ENCODE measurements around the gene NAA35. TPM values are rescaled to one million over a fixed set of nuclear protein-coding genes. Genes with fewer than 3 reads are reported as not detected.
"Not testable (repeated sequence)": the region's sequence is repeated elsewhere in the genome, so short reads cannot be mapped to it uniquely, and the experiment has no call there.

The NAA35 gene
- total RNA-seq, 2 experiments from 2014 or later = 25.5 to 26.3 TPM

GRCh38 chr9:85964526-85964925 lies 23.6 kb downstream of the NAA35 start:
- intact Hi-C loops (cut with micrococcal nuclease) = no loop called here
- Mint-ChIP-seq H3K4me1 (ENCODE audit: low read depth) (no peaks in the 10 kb centered on the region), H3K9me3 (no peaks in the 10 kb centered on the region), H3K27me3 (no peaks in the 10 kb centered on the region), H3K4me3 (no peak overlapping the region), H3K36me3 (ENCODE audit: low read depth) (peaks cover 45% of the 10 kb centered on the region), H3K27ac (no peak overlapping the region)
- ATAC-seq (no peak), DNase-seq (no peak)
- CTCF ChIA-PET = no interaction called here
- POLR2A ChIA-PET = no interaction called here
- TF ChIP-seq CTCF (IDR thresholded peaks at IDR 0.05) = no peak

GRCh38 chr9:85964949-85965348 lies 24.0 kb downstream of the NAA35 start:
- no peak for TF ChIP-seq CTCF (IDR thresholded peaks at IDR 0.05)
- intact Hi-C loops (cut with micrococcal nuclease) = no loop called here
- Mint-ChIP-seq H3K27ac (no peak overlapping the region), H3K4me3 (no peak overlapping the region), H3K4me1 (ENCODE audit: low read depth) (no peaks in the 10 kb centered on the region), H3K27me3 (no peaks in the 10 kb centered on the region), H3K9me3 (no peaks in the 10 kb centered on the region), H3K36me3 (ENCODE audit: low read depth) (peaks cover 45% of the 10 kb centered on the region)
- ATAC-seq (no peak), DNase-seq (no peak)
- POLR2A ChIA-PET = no interaction called here
- CTCF ChIA-PET = no interaction called here

GRCh38 chr9:85969727-85970126 lies 28.8 kb downstream of the NAA35 start:
- CTCF ChIA-PET = no interaction called here
- intact Hi-C loops (cut with micrococcal nuclease) = no loop called here
- Mint-ChIP-seq H3K9me3 (no peaks in the 10 kb centered on the region), H3K4me1 (ENCODE audit: low read depth) (peaks cover 5% of the 10 kb centered on the region), H3K36me3 (ENCODE audit: low read depth) (peaks cover 43% of the 10 kb centered on the region), H3K4me3 (no peak overlapping the region), H3K27ac (no peak overlapping the region), H3K27me3 (no peaks in the 10 kb centered on the region)
- DNase-seq (no peak), ATAC-seq (no peak)
- TF ChIP-seq CTCF (IDR thresholded peaks at IDR 0.05) = no peak
- POLR2A ChIA-PET = no interaction called here

GRCh38 chr9:85971731-85972130 lies 30.8 kb downstream of the NAA35 start:
- no peaks in the 10 kb centered on the region for H3K9me3 Mint-ChIP-seq
- H3K4me3 Mint-ChIP-seq = no peak overlapping the region
- CTCF ChIA-PET = no interaction called here
- no peak for TF ChIP-seq CTCF (IDR thresholded peaks at IDR 0.05)
- H3K4me1 Mint-ChIP-seq (ENCODE audit: low read depth) = peaks cover 5% of the 10 kb centered on the region
- peaks cover 45% of the 10 kb centered on the region for H3K36me3 Mint-ChIP-seq (ENCODE audit: low read depth)
- intact Hi-C loops (cut with micrococcal nuclease) = no loop called here
- ATAC-seq (no peak), DNase-seq (no peak)
- no peak overlapping the region for H3K27ac Mint-ChIP-seq
- POLR2A ChIA-PET = interaction anchor here (0.6 kb wide), 1 partner anchor 270 kb away, joined by 3 read pairs; no protein-coding TSS in a partner anchor
- H3K27me3 Mint-ChIP-seq = no peaks in the 10 kb centered on the region

GRCh38 chr9:85973238-85973637 lies 32.3 kb downstream of the NAA35 start:
- DNase-seq = no peak
- peaks cover 5% of the 10 kb centered on the region for H3K4me1 Mint-ChIP-seq (ENCODE audit: low read depth)
- TF ChIP-seq CTCF (IDR thresholded peaks at IDR 0.05) = no peak
- ChIA-PET CTCF (no interaction called here), POLR2A (no interaction called here)
- H3K27ac Mint-ChIP-seq = no peak overlapping the region
- no peak overlapping the region for H3K4me3 Mint-ChIP-seq
- peaks cover 48% of the 10 kb centered on the region for H3K36me3 Mint-ChIP-seq (ENCODE audit: low read depth)
- H3K9me3 Mint-ChIP-seq = no peaks in the 10 kb centered on the region
- intact Hi-C loops (cut with micrococcal nuclease) = no loop called here
- peak; percentile 53 for ATAC-seq
- no peaks in the 10 kb centered on the region for H3K27me3 Mint-ChIP-seq

GRCh38 chr9:85974055-85974547 lies 33.2 kb downstream of the NAA35 start:
- H3K9me3 Mint-ChIP-seq; intact Hi-C loops (cut with micrococcal nuclease); H3K4me3 Mint-ChIP-seq; POLR2A ChIA-PET; DNase-seq; ATAC-seq; H3K27me3 Mint-ChIP-seq; CTCF ChIA-PET; H3K4me1 Mint-ChIP-seq (ENCODE audit: low read depth); H3K27ac Mint-ChIP-seq: not testable (repeated sequence)
- peaks cover 51% of the 10 kb centered on the region for H3K36me3 Mint-ChIP-seq (ENCODE audit: low read depth)

Data from activated CD8-positive, alpha-beta T cell treated with anti-CD3 and anti-CD28 coated beads for 36 hours (primary cell).